NB4 (cell line): ENCODE data around the gene IDNK.

Experiments
- MYC ChIP-seq: IDR thresholded peaks from 2 replicates; pipeline ENCODE4 v1.6.1; 2011; ENCODE audit warnings: low read depth, low read length
- POLR2A ChIP-seq: IDR thresholded peaks from 2 replicates; pipeline ENCODE4 v1.6.1; 2011; ENCODE audit warnings: mild to moderate bottlenecking; ENCODE audit not compliant: insufficient read length; ENCODE audit errors: extremely low read depth
- TF ChIP-seq, protein P1 (sequence below): IDR thresholded peaks from one replicate; pipeline ENCODE4 v1.5.1; 2012; ENCODE audit warnings: low read depth, low read length
- TF ChIP-seq, protein P2 (sequence below): IDR thresholded peaks from 2 replicates; pipeline ENCODE4 v1.6.1; 2011; ENCODE audit warnings: low read depth, low read length

DNA sequence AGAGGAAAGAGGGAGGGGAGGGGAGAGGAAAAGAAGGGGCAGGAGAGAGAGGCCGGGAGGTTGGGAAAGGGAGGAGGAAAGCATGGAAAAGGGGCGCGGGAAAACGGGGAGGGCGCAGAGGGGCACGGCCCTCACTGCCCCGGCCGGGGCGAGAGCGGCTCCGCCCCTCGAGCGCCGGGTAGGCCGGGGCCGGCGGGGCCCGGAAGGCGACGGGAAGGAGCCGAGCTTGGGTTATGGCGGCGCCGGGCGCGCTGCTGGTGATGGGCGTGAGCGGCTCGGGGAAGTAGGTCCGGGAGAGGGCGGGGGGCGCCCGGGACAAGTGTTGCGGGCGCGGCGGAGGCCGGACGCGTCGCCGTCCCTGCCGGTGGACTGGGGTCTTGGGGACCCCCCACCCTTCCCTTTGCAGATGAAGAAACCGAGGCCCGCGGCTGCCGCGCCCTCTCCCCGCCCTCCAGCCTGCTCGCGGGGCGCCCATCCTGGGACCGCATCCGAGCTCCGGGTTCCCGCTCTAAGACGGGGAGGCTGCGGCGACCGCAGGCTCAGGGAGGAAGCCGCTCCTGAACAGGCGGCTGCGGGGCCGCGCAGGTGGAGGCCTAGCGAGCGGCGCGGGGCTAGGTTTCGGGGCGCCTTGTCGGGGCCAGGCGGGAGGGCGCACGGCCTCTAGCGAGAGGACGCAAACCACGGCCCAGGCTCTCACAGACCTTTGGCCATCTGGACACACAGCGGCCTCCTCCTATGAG, at the start of gene IDNK:
- TF ChIP-seq, protein P1, sequence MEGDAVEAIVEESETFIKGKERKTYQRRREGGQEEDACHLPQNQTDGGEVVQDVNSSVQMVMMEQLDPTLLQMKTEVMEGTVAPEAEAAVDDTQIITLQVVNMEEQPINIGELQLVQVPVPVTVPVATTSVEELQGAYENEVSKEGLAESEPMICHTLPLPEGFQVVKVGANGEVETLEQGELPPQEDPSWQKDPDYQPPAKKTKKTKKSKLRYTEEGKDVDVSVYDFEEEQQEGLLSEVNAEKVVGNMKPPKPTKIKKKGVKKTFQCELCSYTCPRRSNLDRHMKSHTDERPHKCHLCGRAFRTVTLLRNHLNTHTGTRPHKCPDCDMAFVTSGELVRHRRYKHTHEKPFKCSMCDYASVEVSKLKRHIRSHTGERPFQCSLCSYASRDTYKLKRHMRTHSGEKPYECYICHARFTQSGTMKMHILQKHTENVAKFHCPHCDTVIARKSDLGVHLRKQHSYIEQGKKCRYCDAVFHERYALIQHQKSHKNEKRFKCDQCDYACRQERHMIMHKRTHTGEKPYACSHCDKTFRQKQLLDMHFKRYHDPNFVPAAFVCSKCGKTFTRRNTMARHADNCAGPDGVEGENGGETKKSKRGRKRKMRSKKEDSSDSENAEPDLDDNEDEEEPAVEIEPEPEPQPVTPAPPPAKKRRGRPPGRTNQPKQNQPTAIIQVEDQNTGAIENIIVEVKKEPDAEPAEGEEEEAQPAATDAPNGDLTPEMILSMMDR: no peak
- TF ChIP-seq MYC (peak; percentile 17; the same call in 1 of the 2 replicates), POLR2A (peak; percentile 48)
- TF ChIP-seq, protein P2, sequence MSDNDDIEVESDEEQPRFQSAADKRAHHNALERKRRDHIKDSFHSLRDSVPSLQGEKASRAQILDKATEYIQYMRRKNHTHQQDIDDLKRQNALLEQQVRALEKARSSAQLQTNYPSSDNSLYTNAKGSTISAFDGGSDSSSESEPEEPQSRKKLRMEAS: no peak
